GM18868 (cell line): ENCODE results near the gene ITGAL.
"Not testable (repeated sequence)": the region's sequence is repeated elsewhere in the genome, so short reads cannot be mapped to it uniquely, and the experiment has no call there.

Experiments
- ATAC-seq: cut with Tn5 transposase; IDR thresholded peaks from one replicate; pipeline ENCODE4 v1.9.1; 2021; ENCODE audit warnings: mild to moderate bottlenecking, moderate library complexity; ENCODE audit not compliant: unreplicated experiment

ITGAL gene

DNA sequence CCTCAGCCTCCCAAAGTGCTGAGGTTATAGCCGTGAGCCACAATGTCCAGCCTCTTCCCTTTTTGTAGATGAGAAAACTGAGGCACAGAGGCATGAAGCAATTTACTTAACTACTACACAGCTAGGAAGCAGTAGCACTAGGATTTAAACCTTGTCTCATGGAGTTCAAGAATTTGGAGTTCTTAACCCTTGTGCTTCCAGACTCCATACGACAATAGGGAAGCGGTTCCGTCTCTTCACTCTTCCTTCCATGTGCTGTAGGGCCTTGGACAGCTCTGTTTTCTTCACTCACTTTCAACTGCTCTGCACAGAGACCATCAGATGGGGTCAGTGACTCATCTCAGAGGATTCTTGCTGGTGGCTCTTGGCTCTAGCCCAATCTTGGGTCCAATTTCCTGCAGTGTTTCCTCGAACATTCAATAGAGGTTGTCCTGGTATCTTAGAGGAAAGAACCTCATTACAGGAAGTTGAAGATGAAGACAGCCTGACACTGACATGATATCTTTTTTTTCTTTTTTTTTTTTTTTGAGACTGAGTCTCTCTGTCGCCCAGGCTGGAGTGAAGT lies 19.3 kb downstream of the ITGAL start:
- no peak for ATAC-seq

- no peak for ATAC-seq
Observed at GRCh38 chr16:30493941-30494488, 21.5 kb downstream of the ITGAL start.

DNA sequence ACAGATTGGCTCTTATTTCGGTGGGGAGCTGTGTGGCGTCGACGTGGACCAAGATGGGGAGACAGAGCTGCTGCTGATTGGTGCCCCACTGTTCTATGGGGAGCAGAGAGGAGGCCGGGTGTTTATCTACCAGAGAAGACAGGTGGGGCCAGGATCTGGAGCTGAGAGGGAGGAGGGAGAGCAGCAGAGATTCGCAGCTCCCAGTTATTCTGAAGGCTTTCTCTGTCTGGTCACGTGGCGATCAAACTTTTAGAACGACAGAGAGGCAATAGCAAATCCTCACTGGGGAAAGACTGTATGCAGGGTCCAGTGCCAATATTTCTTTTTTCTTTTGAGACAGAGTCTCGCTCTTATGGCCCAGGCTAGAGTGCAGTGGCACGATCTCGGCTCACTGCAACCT lies 22.2 kb downstream of the ITGAL start:
- ATAC-seq = no peak

- ATAC-seq = no peak
Observed at GRCh38 chr16:30499284-30499683, 26.7 kb downstream of the ITGAL start.

GRCh38 chr16:30503403-30504296 lies 31.1 kb downstream of the ITGAL start:
- no peak for ATAC-seq

GRCh38 chr16:30509081-30509765 lies 36.7 kb downstream of the ITGAL start:
- ATAC-seq = no peak

DNA sequence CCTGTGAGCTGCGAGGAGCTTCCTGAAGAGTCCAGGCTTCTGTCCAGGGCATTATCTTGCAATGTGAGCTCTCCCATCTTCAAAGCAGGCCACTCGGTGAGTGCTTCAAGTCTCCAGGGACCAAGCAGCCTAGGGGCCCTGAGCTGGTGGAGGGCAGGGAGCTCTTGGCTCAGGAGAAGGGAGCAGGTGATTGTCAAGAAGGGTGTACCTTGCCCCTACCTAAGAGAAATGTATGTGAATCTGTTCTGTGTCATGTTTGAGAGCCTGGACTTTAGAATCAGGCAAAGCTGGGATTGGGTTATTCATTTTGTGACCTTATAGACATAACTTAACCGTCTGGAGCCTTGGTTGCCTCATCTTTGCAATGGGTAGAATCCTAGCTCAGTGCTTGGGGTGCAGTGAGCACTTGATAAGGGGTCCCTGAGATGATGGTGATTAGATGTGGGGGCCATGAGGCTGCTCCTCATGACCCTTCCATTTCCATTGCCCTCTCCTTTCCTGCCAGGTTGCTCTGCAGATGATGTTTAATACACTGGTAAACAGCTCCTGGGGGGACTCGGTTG lies 37.9 kb downstream of the ITGAL start:
- ATAC-seq = no peak

DNA sequence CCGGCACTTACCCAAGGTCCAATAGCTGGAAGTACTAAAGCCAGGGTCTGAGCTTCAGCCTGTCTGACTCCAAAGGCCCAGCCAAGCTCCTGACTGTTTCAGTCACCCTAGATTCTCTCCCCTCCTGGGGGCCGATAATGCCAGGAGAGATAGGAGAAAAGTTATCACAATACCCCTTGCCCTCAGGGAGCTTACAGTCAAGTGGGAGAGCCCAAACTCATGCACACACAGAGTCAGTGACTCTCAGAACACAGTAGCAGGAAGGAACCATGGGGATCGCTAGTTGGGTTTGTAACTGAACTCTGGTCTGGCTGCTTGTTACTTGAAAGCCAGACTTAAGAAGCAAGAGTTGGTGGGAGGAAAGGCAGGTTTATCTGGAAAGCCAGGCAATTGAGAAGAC lies 39.0 kb downstream of the ITGAL start:
- ATAC-seq = no peak

GRCh38 chr16:30515275-30515674 lies 42.7 kb downstream of the ITGAL start:
- ATAC-seq = no peak

- no peak for ATAC-seq
Observed at GRCh38 chr16:30518552-30518951, 46.0 kb downstream of the ITGAL start.

DNA sequence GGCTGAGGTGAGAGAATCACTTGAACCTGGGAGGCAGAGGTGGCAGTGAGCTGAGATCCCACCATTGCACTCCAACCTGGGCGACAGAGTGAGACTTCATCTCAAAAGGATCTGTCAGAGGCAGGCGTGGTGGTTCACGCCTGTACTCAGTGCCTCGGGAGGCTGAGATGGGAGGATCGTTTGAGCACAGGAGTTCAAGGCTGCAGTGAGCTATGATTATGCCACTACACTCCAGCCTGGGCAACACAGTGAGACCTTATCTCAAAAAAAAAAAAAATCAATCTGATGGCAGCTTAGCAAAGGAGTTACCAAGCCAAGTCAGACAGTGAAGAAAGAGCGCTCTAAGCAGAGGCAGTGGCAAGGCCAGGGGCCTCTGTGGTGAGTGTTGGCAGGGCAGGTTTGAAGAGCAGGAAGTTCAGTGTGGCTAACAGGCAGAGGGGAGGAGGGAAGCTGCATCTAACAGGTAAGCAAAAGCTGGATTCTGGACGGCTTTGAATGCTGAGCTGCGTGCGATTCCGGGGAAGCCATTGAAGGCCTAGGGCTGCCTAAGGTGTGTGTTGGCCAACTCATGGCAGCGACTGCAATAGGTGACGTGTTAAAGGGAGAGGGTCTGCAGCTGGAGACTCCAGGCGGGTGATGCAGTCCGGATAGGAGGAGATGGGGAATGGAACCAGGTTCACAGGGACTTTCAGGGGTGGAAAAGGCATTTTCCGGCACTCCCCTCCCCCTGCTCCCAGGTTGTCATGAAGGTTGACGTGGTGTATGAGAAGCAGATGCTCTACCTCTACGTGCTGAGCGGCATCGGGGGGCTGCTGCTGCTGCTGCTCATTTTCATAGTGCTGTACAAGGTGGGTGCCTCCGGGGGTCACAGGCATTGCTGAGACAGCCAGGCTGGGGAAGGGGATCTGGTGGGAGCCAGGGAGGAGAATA lies 46.8 kb downstream of the ITGAL start:
- no peak for ATAC-seq

- ATAC-seq = no peak
Observed at GRCh38 chr16:30521476-30521872, 48.9 kb downstream of the ITGAL start.

GRCh38 chr16:30521873-30522641 lies 49.5 kb downstream of the ITGAL start:
- ATAC-seq = no peak

DNA sequence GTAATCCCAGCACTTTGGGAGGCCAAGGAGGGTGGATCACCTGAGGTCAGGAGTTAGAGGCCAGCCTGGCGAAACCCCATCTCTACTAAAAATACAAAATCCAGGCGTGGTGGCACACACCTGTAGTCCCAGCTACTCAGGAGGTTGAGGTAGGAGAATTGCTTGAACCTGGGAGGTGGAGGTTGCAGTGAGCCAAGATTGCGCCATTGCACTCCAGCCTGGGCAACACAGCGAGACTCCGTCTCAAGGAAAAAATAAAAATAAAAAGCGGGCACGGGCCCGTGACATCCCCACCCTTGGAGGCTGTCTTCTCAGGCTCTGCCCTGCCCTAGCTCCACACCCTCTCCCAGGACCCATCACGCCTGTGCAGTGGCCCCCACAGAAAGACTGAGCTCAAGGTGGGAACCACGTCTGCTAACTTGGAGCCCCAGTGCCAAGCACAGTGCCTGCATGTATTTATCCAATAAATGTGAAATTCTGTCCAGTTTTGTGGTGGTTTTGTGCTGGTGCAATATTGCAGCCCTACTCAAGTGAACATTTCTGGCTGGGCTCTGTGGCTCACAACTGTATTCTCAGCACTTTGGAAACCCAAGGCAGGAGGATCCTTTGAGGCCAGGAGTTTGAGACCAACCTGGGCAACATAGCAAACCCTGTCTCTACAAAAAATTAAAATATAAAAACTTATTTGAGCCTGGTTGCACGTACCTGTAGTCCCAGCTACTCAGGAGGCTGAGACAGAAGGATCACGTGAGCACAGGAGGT lies 50.3 kb downstream of the ITGAL start:
- not testable (repeated sequence) for ATAC-seq

DNA sequence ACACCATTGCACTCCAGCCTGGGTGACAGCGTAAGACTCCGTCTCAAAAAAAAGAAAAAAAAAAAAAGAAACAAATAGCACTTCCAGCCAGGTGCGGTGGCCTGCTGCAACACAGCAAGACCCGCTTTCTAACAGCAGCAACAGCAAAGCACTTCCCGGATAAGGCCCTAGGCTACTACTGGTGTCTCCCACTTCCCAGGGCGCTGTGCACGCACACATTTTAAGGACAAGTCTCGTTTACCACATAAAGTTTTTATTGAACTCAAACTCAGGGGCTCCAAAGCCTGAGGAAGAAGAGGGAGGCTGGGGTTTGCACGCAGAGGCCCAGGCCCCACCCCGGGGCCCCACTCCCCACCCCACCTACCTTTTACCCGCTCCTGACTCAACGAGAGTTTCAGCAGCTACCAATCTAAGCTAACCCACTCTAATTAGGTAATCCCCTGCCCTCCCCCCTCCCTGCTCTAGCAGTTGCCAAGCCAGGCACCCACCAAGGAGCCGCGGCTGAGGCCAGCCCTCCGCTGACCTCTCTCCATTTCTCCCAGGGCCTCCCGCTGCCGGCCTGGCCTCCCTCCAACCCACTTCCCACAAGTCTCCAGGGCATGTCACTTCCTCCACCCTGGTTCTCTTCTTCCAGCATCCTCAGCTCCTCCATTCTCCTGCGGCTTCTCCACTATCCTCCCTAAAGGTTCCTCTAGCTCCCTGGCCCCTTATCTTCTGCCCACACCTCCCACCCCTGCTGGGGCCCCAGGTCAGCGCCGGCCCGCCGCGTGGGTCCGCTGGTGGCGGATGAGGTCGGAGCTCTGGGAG lies 51.4 kb downstream of the ITGAL start:
- ATAC-seq = no peak

GRCh38 chr16:30524575-30525568 lies 52.3 kb downstream of the ITGAL start:
- ATAC-seq = no peak

- ATAC-seq = no peak
Observed at GRCh38 chr16:30525844-30526136, 53.2 kb downstream of the ITGAL start.
